HG02678 (cell line): Measurements from ENCODE around the gene COMMD2.

Experiments used
- ATAC-seq: cut with Tn5 transposase; IDR thresholded peaks from one replicate; pipeline ENCODE4 v1.9.1; 2021; ENCODE audit warnings: mild to moderate bottlenecking, moderate library complexity; ENCODE audit not compliant: unreplicated experiment

Gene COMMD2

GRCh38 chr3:149705416-149705815 lies 46.9 kb downstream of the COMMD2 start:
- no peak for ATAC-seq

- no peak for ATAC-seq
Measured at GRCh38 chr3:149703466-149703865, 48.8 kb downstream of the COMMD2 start.

GRCh38 chr3:149702691-149703441 lies 49.4 kb downstream of the COMMD2 start:
- ATAC-seq: no peak

GRCh38 chr3:149701977-149702350 lies 50.3 kb downstream of the COMMD2 start:
- no peak for ATAC-seq

GRCh38 chr3:149701206-149701976 lies 50.9 kb downstream of the COMMD2 start:
- no peak for ATAC-seq
